ENCODE results near the gene ZWILCH.
A peak's percentile ranks its signal among the peaks of the same experiment; 100 is the strongest.

The ZWILCH gene

DNA sequence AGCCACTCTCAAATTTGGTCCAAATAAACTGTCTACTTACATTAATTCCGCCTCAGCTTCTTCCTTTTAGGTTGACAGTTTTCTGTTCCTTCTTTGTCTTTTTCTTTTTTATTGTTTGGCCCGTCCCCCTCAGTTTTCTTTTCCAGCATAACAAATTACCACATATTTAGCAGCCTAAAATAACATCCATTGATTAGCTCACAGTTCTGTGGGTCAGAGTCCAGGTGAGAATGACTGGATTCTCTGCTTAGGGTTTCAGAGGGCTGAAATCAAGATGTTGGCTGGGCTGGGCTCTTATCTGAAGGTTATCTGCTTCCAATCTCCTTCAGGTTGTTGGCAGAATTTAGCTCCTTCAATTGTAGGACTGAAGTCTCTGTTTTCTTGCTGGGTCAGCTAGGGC lies 85.3 kb downstream of the ZWILCH start:
- H3K27ac Mint-ChIP-seq = no peak overlapping the region
- no peaks in the 10 kb centered on the region for H3K4me1 Mint-ChIP-seq (ENCODE audit: low read depth)
- no peaks in the 10 kb centered on the region for H3K9me3 Mint-ChIP-seq

DNA sequence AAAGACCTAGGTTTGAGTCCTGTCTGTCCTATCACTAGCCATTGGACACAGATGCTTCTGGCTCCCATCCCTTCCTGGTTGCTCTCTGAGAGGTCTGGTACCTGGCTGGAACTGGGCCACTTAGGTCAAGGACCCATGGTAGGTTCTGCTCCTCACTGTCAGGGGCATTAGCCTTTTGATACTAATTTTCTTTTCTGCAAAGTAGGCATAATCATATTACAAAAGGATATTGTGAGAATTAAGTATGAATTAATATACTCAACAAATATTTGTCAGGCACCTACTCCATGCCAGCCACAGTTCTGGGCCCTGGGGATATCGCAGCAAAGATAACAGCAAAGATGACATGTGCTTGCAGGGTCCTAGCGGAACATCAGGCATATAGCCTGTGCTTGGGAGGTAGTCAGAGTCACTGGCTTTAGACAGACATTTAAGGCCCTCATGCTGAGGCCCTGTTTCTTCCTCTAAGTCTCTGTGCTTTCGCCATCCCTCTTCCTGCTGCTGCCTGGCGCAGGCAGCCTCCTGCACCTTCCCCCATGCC lies 86.3 kb downstream of the ZWILCH start:
- H3K36me3 Mint-ChIP-seq (ENCODE audit: low read depth) = no peaks in the 10 kb centered on the region
- no peak overlapping the region for H3K4me3 Mint-ChIP-seq
- no peaks in the 10 kb centered on the region for H3K4me1 Mint-ChIP-seq (ENCODE audit: low read depth)
- no peaks in the 10 kb centered on the region for H3K9me3 Mint-ChIP-seq
- no peak overlapping the region for H3K27ac Mint-ChIP-seq
- peaks cover 16% of the 10 kb centered on the region for H3K27me3 Mint-ChIP-seq (ENCODE audit: low read depth)

More for the DNA sequence above, 85.3 kb downstream of the ZWILCH start:
- no peak overlapping the region for H3K4me3 Mint-ChIP-seq
- peaks cover 16% of the 10 kb centered on the region for H3K27me3 Mint-ChIP-seq (ENCODE audit: low read depth)
- H3K36me3 Mint-ChIP-seq (ENCODE audit: low read depth) = no peaks in the 10 kb centered on the region

DNA sequence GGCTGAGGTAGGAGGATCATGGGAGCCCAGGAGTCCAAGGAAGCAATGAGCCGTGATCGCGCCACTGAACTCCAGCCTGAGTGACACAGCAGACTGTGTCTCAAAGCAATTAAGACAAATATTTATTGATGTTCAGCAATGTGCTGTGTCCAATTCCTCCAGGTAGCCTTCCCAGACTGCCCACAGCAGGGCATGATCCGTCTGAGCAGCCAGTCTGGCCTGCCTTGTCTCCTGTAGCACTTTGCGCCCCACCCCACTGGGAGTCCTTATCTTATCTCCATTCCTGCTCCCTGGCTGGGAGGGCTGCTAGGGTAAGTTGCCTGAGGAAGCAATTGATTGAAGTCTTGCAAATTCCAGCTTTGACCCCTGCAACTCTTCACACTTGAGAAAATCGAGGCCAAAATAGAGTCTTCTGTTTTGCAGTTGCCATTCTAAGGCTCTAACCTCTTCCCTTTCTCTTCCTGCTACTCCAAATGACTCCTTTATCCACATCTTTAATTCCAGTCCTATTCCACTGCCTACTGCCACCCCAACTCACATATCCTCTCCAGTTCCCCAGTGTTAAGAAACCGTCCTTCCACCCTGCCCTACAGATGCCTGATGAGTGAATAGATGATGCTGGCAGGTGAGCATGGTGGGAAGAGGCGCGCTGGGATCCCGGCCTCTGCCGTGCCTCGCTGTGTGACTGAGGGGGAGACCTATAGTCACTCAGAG lies 87.5 kb downstream of the ZWILCH start:
- H3K4me1 Mint-ChIP-seq (ENCODE audit: low read depth) = no peaks in the 10 kb centered on the region
- H3K9me3 Mint-ChIP-seq = no peaks in the 10 kb centered on the region
- no peak overlapping the region for H3K4me3 Mint-ChIP-seq
- H3K27me3 Mint-ChIP-seq (ENCODE audit: low read depth) = peaks cover 16% of the 10 kb centered on the region
- no peak overlapping the region for H3K27ac Mint-ChIP-seq
- H3K36me3 Mint-ChIP-seq (ENCODE audit: low read depth) = no peaks in the 10 kb centered on the region

DNA sequence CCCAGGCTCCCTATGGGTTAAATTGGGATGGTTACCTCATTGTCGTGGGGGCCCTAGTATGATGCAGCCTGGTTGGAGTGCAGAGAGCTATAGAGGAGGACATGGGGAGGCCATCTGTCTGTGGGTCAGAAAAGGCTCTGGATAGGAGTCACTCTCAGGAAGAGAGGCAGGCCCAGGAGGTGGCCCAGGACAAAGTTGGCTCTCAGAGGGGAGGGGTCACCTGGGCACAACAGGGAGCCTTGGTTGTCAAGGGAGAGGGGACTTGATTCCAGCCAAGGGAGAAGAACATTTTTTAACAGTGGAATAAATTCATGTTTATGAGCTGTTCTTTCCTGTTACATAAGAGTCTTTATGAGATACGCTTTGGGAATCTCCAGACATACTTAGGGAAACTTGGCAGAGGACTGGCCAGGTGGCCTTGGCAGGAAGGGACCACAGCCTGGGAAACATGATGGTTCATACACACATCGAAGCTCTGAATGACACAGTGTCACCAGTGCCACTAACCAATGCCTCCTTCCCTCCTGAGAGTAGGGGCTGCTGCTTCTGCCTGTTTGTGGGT lies 88.2 kb downstream of the ZWILCH start:
- no peaks in the 10 kb centered on the region for H3K9me3 Mint-ChIP-seq
- H3K36me3 Mint-ChIP-seq (ENCODE audit: low read depth) = no peaks in the 10 kb centered on the region
- no peak overlapping the region for H3K27ac Mint-ChIP-seq
- peaks cover 10% of the 10 kb centered on the region for H3K27me3 Mint-ChIP-seq (ENCODE audit: low read depth)
- H3K4me1 Mint-ChIP-seq (ENCODE audit: low read depth) = peaks cover 4% of the 10 kb centered on the region
- H3K4me3 Mint-ChIP-seq = no peak overlapping the region

DNA sequence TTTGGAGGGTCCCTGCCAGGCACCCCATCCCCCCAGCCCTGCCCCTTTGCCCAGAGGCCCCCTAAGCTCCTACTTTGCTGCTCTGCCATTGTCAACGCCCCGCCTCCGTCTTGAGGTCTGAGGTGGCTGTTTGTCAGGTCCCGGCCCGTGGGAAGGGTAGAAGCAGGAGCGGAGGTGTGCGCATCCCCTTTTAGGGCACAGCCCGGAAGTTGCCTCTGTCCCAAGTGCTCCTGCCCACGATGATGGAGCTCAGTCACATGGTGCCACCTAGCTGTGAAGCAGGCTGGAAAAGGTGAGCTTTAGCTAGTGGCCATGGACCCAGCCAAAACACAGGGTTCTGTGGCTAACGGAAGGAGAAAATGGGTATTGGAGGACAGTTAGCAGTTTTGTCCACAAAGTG lies 89.2 kb downstream of the ZWILCH start:
- Mint-ChIP-seq H3K4me3 (no peak overlapping the region), H3K36me3 (ENCODE audit: low read depth) (no peaks in the 10 kb centered on the region), H3K9me3 (no peaks in the 10 kb centered on the region), H3K27me3 (ENCODE audit: low read depth) (peaks cover 10% of the 10 kb centered on the region), H3K4me1 (ENCODE audit: low read depth) (peaks cover 6% of the 10 kb centered on the region), H3K27ac (no peak overlapping the region)

DNA sequence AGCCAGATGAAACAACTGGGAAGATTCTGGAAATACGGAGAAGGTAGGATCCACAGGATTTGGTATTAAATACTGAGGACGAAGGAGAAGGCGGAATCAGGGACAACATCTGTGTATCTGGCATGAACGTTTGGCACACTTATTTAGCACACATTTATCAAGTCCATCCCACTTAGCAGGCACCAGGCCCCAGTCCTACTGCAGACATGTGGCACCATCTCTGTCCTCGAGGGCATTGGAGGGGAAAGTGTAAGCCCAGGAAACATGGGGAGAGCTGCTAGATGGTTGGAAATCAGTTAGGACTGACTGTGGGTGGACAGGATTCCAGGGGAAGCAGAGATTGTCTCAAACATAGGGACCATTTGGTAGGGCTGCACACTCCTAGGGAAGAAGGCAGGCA lies 89.7 kb downstream of the ZWILCH start:
- peaks cover 10% of the 10 kb centered on the region for H3K27me3 Mint-ChIP-seq (ENCODE audit: low read depth)
- no peak overlapping the region for H3K4me3 Mint-ChIP-seq
- no peaks in the 10 kb centered on the region for H3K36me3 Mint-ChIP-seq (ENCODE audit: low read depth)
- H3K9me3 Mint-ChIP-seq = no peaks in the 10 kb centered on the region
- no peak overlapping the region for H3K27ac Mint-ChIP-seq
- H3K4me1 Mint-ChIP-seq (ENCODE audit: low read depth) = peaks cover 6% of the 10 kb centered on the region

DNA sequence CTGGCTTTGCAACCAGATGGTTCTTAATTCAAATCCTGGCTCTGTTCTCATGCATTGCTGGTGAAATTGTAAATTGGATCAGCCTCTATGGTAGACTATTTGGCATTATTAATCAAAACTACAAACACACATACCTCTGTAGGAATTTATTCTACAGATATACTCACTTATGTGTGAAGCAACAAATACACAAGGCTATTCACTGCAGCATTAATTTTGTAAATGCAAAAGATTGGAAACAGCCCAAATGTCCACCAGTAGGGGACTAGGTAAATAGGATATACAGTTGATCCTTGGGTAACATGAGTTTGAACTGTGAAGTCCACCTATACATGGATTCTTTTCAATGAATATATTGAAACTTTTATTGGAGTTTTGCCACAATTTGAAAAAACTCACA lies 90.2 kb downstream of the ZWILCH start:
- Mint-ChIP-seq H3K27ac (no peak overlapping the region), H3K36me3 (ENCODE audit: low read depth) (no peaks in the 10 kb centered on the region), H3K9me3 (no peaks in the 10 kb centered on the region), H3K4me1 (ENCODE audit: low read depth) (peaks cover 6% of the 10 kb centered on the region), H3K27me3 (ENCODE audit: low read depth) (peaks cover 10% of the 10 kb centered on the region), H3K4me3 (no peak overlapping the region)

DNA sequence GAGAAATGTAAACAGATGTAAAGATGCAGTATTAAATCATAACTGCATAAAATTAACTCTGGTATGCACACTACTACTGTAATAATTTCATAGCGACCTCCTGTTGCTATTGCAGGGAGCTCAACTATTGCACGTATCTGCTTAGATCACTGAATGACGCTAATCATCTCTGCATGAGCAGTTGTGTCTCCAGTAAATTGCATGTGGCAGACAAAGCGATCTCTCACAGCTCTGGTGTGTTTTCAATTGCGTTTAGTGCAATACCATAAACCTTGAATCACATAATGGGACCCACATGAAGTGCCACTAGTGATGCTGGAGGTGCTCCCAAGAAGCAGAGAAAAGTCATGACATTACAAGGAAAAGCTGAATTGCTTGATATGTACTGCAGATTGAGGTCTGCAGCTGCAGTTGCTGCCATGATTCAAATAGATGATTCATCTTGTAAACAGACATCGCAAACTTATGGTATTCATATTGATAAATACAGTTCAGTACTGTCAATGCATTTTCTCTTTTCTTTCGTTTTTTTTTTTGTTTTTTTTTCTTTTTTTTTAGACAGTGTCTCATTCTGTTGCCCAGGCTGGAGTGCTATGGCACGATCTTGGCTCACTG lies 90.9 kb downstream of the ZWILCH start:
- no peak overlapping the region for H3K27ac Mint-ChIP-seq
- peaks cover 6% of the 10 kb centered on the region for H3K4me1 Mint-ChIP-seq (ENCODE audit: low read depth)
- no peaks in the 10 kb centered on the region for H3K36me3 Mint-ChIP-seq (ENCODE audit: low read depth)
- no peaks in the 10 kb centered on the region for H3K9me3 Mint-ChIP-seq
- peaks cover 4% of the 10 kb centered on the region for H3K27me3 Mint-ChIP-seq (ENCODE audit: low read depth)
- H3K4me3 Mint-ChIP-seq = no peak overlapping the region

DNA sequence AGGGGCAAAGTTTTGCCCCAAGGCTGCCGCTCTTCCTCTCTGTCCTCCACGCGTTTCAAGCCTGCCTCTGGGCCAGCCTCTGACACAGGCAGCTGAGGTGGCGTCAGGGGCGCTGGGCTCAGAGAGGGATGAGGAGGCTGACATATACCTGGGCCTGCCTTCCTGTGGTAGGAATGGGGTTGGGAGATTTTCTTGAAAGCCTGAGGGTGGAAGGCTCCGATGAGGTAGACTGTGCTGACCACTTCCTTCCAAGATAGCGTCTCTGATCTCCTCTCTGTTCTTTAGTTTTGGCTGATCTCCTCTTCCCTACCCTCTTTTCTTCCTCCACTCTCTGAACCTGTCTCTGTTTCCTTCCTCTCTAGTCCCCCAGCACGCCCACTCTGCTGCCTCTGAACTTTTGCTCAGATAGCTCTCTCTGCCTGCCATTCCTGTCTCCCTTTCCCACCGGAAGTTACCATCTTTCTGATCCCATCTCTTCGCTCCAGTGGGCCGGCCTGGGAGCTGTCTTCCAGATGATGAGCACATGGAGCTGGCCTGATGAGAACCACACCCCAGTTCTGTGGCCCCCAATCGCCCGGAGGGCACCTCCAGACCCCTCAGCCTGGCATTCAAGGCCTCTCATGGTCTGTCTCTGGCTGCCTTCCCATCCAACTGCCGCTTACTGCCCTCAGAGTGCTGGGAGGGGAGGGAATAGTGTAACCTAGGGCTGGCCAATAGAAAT lies 93.1 kb downstream of the ZWILCH start:
- no peaks in the 10 kb centered on the region for H3K36me3 Mint-ChIP-seq (ENCODE audit: low read depth)
- no peaks in the 10 kb centered on the region for H3K27me3 Mint-ChIP-seq (ENCODE audit: low read depth)
- no peaks in the 10 kb centered on the region for H3K9me3 Mint-ChIP-seq
- H3K4me3 Mint-ChIP-seq = no peak overlapping the region
- H3K4me1 Mint-ChIP-seq (ENCODE audit: low read depth) = peaks cover 6% of the 10 kb centered on the region
- H3K27ac Mint-ChIP-seq = peak overlapping the region; percentile 36
